Effector CD4-positive, alpha-beta T cell (primary cell): Measurements from ENCODE around the gene VPS37D.
"Not testable (repeated sequence)": the region's sequence is repeated elsewhere in the genome, so short reads cannot be mapped to it uniquely, and the experiment has no call there.

Experiments
- DNase-seq: peaks from one replicate; pipeline ENCODE4 v3.0.0-alpha.2; 2020

The VPS37D gene

GRCh38 chr7:73646785-73647724 lies 20.6 kb upstream of the VPS37D start:
- DNase-seq, result no peak

GRCh38 chr7:73647725-73648592 lies 19.7 kb upstream of the VPS37D start:
- DNase-seq, result no peak

GRCh38 chr7:73648593-73649332 lies 18.9 kb upstream of the VPS37D start:
- no peak for DNase-seq

DNA sequence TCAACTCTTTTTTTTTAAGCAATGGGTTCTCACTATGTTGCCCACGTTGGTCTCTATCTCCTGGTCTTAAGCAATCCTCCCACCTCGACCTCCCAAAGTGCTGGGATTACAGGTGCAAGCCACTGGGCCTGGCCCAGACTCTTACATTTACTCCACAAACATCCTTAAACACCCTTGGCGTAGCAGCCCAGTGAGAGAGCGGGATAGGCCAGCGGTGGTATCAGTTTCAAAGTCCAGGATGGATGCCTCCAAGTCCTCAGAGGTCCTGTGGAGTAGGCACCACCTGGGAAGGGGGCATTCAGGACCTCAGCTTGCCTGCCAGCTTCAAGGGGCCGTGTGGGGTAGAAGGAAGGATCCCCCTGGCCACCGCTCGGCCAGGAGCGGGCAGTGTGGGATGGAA lies 18.1 kb upstream of the VPS37D start:
- no peak for DNase-seq

DNA sequence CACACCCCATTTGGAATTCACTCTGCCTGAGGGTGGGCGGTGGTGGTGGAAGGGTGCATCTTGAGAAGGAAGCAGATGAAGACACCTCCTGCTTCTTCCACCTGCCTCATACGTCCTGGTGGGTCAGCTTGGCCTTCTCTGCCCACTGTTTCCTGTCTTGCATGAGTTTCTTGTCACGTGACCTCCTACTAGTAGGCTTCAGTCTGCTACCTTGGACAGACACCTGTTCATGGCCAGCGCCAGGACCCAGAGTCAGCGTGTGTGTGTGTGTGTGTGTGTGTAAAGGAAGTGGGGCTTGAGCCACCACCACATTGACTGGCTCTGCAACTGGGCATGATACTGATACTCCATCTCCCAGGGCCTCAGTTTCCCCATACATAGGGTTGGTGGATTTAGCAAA lies 17.1 kb upstream of the VPS37D start:
- DNase-seq, result no peak

GRCh38 chr7:73652541-73652949 lies 15.1 kb upstream of the VPS37D start:
- DNase-seq, result no peak

DNA sequence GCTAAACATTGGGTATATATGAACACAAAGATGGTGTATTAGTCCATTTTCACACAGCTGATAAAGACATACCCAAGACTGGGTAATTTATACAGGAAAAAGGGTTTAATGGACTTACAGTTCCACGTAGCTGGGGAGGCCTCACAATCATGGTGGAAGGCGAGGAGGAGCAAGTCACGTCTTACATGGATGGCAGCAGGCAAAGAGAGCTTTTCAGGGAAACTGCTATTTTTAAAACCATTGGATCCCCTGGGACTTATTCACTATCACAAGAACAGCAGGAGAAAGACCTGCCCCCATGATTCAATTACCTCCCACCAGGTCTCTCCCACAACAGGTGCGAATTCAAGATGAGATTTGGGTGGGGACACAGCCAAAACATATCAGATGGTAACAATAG lies 12.3 kb upstream of the VPS37D start:
- not testable (repeated sequence) for DNase-seq

- no peak for DNase-seq
Observed at GRCh38 chr7:73659983-73660382, 7.6 kb upstream of the VPS37D start.

DNA sequence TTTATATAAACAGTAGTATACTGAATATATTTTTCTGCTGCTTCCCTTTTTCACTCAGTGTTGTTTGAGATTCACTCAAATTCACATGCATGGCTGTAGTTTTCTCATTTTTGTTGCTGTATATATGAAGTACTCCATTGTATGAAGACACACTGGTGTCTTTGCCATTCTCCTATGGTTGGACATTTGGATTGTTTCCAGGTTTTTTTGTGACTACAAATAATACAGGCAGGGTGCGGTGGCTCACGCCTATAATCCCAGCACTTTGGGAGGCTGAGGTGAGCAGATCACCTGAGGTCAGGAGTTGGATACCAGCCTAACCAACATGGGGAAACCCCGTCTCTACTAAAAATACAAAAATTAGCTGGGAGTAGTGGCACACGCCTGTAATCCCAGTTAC lies 7.0 kb upstream of the VPS37D start:
- DNase-seq, result not testable (repeated sequence)

- DNase-seq, result no peak
Observed at GRCh38 chr7:73663033-73663432, 4.6 kb upstream of the VPS37D start.

- DNase-seq, result no peak
Observed at GRCh38 chr7:73668103-73668885, 663 bp downstream of the VPS37D start.

DNA sequence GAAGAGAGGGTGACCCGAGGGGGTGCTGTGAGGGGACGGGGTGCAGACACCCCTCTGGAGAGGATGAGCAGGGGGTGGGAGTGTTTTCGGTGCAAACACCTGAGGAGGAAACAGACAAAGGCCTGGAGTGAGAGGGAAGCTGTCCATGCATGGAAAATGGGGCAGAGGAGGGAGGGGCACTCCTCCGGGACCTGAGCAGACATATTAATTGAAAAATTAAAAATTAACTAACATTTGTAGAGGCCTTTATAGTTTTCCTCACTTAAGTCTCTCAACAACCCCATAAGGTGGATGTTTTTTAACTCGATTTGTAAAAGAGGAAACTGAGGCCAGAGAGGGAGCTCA lies 1.2 kb downstream of the VPS37D start:
- no peak for DNase-seq

DNA sequence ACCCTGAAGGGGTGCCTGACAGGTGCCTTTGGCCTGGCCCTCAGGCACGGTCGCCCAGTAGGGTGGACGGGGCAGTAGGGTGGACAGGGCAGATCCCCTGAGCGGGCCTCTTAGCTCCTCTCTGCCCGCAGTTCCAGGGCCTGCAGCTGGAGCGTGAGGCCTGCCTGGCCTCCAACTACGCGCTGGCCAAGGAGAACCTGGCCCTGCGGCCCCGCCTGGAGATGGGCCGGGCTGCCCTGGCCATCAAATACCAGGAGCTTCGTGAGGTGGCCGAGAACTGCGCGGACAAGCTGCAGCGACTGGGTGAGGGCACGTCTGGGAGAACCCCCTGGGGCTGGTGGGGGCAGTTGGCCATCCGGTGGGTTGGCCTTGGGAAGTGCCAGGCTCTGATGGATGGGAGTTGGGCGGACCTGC lies 1.7 kb downstream of the VPS37D start:
- no peak for DNase-seq

- no peak for DNase-seq
Observed at GRCh38 chr7:73669858-73670385, 2.3 kb downstream of the VPS37D start.

DNA sequence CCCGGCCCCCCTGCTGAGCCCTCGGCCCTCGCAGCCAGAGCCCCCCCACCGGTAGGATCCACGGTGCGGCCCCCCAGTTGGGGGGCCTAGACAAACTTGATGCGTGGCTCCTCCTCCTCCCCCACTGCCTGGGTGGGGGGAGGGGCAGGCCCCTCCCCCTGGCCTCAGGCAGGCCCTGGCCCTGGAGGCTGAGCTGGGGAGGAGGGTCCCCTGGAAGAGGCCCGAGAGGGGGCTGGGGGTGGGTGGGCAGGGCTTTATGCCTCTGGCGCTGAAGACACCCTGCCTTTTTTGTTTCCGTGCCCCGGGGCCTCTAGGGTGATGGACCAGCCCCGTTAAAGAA lies 3.7 kb downstream of the VPS37D start:
- DNase-seq, result no peak

GRCh38 chr7:73671857-73672445 lies 4.3 kb downstream of the VPS37D start:
- no peak for DNase-seq

- DNase-seq, result no peak
Observed at GRCh38 chr7:73674468-73675124, 7.0 kb downstream of the VPS37D start.

DNA sequence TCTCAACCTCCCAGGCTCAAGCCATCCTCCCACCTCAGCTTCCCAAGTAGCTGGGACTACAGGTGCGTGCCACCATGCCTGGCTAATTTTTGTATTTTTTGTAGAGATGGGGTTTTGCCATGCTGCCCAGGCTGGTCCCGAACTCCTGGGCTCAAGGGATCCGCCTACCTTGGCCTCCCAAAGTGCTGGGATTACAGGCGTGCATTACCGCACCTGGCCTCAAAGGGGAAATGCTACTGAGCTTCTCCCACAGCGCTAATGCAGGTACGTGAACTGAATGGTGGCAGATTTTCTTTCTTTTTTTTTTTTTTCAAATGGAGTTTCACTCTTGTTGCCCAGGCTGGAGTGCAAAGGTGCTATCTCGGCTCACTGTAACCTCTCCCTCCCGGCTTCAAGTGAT lies 8.4 kb downstream of the VPS37D start:
- DNase-seq, result not testable (repeated sequence)

GRCh38 chr7:73678862-73679261 lies 11.2 kb downstream of the VPS37D start:
- DNase-seq, result no peak

GRCh38 chr7:73679709-73680108 lies 12.1 kb downstream of the VPS37D start:
- DNase-seq, result no peak

DNA sequence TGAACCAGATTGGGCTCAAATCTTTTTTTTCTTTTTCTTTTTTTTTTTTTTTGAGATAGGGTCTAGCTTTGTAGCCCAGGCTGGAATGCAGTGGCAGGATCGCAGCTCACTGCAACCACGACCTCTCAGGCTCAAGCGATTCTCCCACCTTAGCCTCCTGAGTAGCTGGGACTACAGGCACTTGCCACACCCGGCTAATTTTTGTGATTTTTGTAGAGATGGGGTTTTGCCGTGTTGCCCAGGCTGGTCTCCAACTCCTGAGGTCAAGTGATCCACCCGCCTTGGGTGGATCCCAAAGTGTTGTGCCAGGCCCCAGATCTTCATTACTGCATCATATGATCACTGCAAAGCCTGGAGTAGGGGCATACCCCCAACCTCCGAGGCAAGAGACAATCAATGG lies 12.9 kb downstream of the VPS37D start:
- DNase-seq, result no peak
